ENCODE results near the gene CAPZB. TPM values are rescaled to one million over a fixed set of nuclear protein-coding genes. Genes with fewer than 3 reads are reported as not detected.

The CAPZB gene
- total and polyA plus RNA-seq, 2 of the 4 experiments (the other 2 are of a cell fraction), result 216 to 304 TPM

DNA sequence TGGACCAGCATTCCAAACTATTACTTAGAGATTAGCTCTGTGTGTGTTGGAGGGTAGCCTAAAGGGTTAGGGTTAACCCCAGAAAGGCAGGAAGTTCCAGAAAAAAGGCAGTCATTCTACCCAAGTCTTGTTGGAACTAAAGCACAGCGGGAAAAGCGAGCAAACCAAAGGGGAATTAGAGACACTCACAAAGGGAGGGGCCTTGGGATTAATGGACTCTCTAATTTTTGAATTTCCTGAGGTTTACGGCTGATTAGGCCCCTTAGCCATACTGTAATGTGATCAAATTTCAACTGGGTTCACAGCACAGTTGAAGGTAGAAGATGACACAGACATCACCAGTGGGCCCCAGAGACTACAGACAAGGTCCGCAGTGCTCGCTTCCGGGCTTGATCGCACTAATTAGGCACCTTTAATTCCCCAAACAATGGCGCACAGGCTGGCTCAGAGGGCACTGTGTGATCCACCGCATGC lies 28.3 kb downstream of the CAPZB start:
- dilution Hi-C loops (cut with HindIII; ENCODE audit: low sequenced_read_pairs, unreplicated experiment) (no loop called here), in situ Hi-C loops (cut with MboI; ENCODE audit: low sequenced_read_pairs) (no loop called here), intact Hi-C loops (cut with micrococcal nuclease) (no loop called here)
- H3K36me3 ChIP-seq (ENCODE audit: control insufficient read depth, insufficient read depth, low read length), result peaks cover 4% of the 10 kb centered on the region; the same call in 1 of the 2 replicates
- H3K4ac ChIP-seq (ENCODE audit: low read depth, low read length), result no peak overlapping the region
- H3K9me3 ChIP-seq (ENCODE audit: control insufficient read depth, insufficient read depth, low read length), result no peaks in the 10 kb centered on the region
- 73% methylated on average over 3 of the region's 9 CpGs; no CpG with 5 or more reads in 1 of the 2 experiments for WGBS, 2 experiments (ENCODE audit: extremely low coverage in 2 of 2, insufficient read length in 1 of 2)
- no peak overlapping the region for H2BK20ac ChIP-seq (ENCODE audit: low read depth, low read length)
- H4K5ac ChIP-seq (ENCODE audit: low read depth, low read length), result no peak overlapping the region
- H3K79me1 ChIP-seq (ENCODE audit: low read depth in 1 of 2, low read length in 2 of 2), result peaks cover 38 to 95% of the 10 kb centered on the region in 2 experiments
- peaks cover 99% of the 10 kb centered on the region for H4K20me1 ChIP-seq (ENCODE audit: insufficient read depth, low read length)
- H3K9ac ChIP-seq (ENCODE audit: low read depth, low read length), result no peak overlapping the region
- H3K23ac ChIP-seq (ENCODE audit: low read depth, low read length), result no peak overlapping the region
- no peak overlapping the region for H2AFZ ChIP-seq (replicated peaks; ENCODE audit: low read length, poor library complexity)
- no peak overlapping the region for H3K27ac ChIP-seq (ENCODE audit: insufficient read depth, low read length)
- DNase-seq (peak; percentile 41), ATAC-seq (ENCODE audit: low read depth) (0 out of 2 replicates have a peak, but pooled peaks have one; percentile 3)
- peaks cover 39% of the 10 kb centered on the region for H3K4me1 ChIP-seq (ENCODE audit: control insufficient read depth, insufficient read depth, low read length)
- H3K56ac ChIP-seq (ENCODE audit: extremely low read depth, insufficient read depth, low read length), result no peak overlapping the region
- H4K91ac ChIP-seq (ENCODE audit: insufficient read depth, low read depth, low read length), result no peak overlapping the region
- peaks cover 52% of the 10 kb centered on the region for H3K9me1 ChIP-seq (ENCODE audit: insufficient read depth, low read length)
- H3K18ac ChIP-seq (ENCODE audit: low read depth, low read length), result no peak overlapping the region
- H2AK5ac ChIP-seq (ENCODE audit: low read depth, low read length), result no peak overlapping the region; the same call in 1 of the 2 replicates
- POLR2A ChIA-PET (ENCODE audit: unreplicated experiment), result no interaction called here
- no peak overlapping the region for H2BK15ac ChIP-seq (ENCODE audit: low read depth, low read length)
- H3K4me3 ChIP-seq (ENCODE audit: insufficient read depth, low read depth, low read length), result no peak overlapping the region
- H2BK5ac ChIP-seq (ENCODE audit: low read depth, low read length, poor library complexity, severe bottlenecking), result no peak overlapping the region
- no peak overlapping the region for H4K8ac ChIP-seq (ENCODE audit: low read depth in 2 of 2, low read length in 2 of 2)
- no peak overlapping the region for H3K14ac ChIP-seq (replicated peaks; ENCODE audit: low read depth, low read length)
- BruUV-seq (replicated peaks), result no TSS peak
- H2AK9ac ChIP-seq (replicated peaks; ENCODE audit: low read depth, low read length, poor library complexity), result no peak overlapping the region
- CTCF ChIA-PET, result no interaction called here
- TF ChIP-seq, protein P1, sequence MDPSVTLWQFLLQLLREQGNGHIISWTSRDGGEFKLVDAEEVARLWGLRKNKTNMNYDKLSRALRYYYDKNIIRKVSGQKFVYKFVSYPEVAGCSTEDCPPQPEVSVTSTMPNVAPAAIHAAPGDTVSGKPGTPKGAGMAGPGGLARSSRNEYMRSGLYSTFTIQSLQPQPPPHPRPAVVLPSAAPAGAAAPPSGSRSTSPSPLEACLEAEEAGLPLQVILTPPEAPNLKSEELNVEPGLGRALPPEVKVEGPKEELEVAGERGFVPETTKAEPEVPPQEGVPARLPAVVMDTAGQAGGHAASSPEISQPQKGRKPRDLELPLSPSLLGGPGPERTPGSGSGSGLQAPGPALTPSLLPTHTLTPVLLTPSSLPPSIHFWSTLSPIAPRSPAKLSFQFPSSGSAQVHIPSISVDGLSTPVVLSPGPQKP (IDR thresholded peaks at IDR 0.05; ENCODE audit: borderline replicate concordance, low read depth, low read length), result no peak
- TF ChIP-seq SMC3 (IDR thresholded peaks at IDR 0.05; ENCODE audit: low read depth, low read length) (no peak), NFE2L2 (IDR thresholded peaks at IDR 0.05; ENCODE audit: low read depth, low read length) (no peak), RFX5 (IDR thresholded peaks at IDR 0.05; ENCODE audit: low read depth, low read length) (no peak), RCOR1 (IDR thresholded peaks at IDR 0.05; ENCODE audit: insufficient replicate concordance, low read length) (no peak), MAFK (IDR thresholded peaks at IDR 0.05; ENCODE audit: low read depth, low read length) (no peak), MXI1 (IDR thresholded peaks at IDR 0.05; ENCODE audit: borderline replicate concordance, low read depth, low read length) (no peak), CHD1 (IDR thresholded peaks at IDR 0.05; ENCODE audit: low read depth, low read length) (no peak), POLR2A (IDR thresholded peaks at IDR 0.05; ENCODE audit: low read depth, low read length) (no peak), BHLHE40 (IDR thresholded peaks at IDR 0.05; ENCODE audit: low read depth, low read length) (no peak), MAZ (IDR thresholded peaks at IDR 0.05; ENCODE audit: borderline replicate concordance, low read depth, low read length) (no peak), FOS (IDR thresholded peaks at IDR 0.05; ENCODE audit: low read depth, low read length) (no peak), CEBPB (IDR thresholded peaks at IDR 0.05; ENCODE audit: low read depth, low read length) (no peak), RAD21 (IDR thresholded peaks at IDR 0.05; ENCODE audit: low read length) (no peak)
- TF ChIP-seq, protein P2, sequence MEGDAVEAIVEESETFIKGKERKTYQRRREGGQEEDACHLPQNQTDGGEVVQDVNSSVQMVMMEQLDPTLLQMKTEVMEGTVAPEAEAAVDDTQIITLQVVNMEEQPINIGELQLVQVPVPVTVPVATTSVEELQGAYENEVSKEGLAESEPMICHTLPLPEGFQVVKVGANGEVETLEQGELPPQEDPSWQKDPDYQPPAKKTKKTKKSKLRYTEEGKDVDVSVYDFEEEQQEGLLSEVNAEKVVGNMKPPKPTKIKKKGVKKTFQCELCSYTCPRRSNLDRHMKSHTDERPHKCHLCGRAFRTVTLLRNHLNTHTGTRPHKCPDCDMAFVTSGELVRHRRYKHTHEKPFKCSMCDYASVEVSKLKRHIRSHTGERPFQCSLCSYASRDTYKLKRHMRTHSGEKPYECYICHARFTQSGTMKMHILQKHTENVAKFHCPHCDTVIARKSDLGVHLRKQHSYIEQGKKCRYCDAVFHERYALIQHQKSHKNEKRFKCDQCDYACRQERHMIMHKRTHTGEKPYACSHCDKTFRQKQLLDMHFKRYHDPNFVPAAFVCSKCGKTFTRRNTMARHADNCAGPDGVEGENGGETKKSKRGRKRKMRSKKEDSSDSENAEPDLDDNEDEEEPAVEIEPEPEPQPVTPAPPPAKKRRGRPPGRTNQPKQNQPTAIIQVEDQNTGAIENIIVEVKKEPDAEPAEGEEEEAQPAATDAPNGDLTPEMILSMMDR (conservative IDR thresholded peaks at IDR 0.05; ENCODE audit: low read depth, low read length), result no peak
- TF ChIP-seq, protein P3, sequence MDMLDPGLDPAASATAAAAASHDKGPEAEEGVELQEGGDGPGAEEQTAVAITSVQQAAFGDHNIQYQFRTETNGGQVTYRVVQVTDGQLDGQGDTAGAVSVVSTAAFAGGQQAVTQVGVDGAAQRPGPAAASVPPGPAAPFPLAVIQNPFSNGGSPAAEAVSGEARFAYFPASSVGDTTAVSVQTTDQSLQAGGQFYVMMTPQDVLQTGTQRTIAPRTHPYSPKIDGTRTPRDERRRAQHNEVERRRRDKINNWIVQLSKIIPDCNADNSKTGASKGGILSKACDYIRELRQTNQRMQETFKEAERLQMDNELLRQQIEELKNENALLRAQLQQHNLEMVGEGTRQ (IDR thresholded peaks at IDR 0.05; ENCODE audit: low read depth, low read length), result no peak
- H2BK120ac ChIP-seq (ENCODE audit: low read depth, low read length), result no peak overlapping the region
- no peaks in the 10 kb centered on the region for H3K27me3 ChIP-seq (ENCODE audit: control insufficient read depth, insufficient read depth, low read length)
- H3K4me2 ChIP-seq (ENCODE audit: low read depth, low read length), result no peak overlapping the region
